Heart right ventricle (tissue), 16 donors: Measurements from ENCODE around the gene PXK. TPM values are rescaled to one million over a fixed set of nuclear protein-coding genes. Genes with fewer than 3 reads are reported as not detected.

ENCODE experiments used
- ATAC-seq, 8 donors: fragments of 200-7000 bp; cut with Tn5 transposase; one replicate each; pipeline ENCODE4 v1.9.1; 2020; ENCODE audit warnings: mild to moderate bottlenecking in 8 of 8, moderate library complexity in 8 of 8, moderate number of reproducible peaks in 1 of 8
- DNase-seq, 2 donors: peaks; one replicate each; pipeline ENCODE4 v3.0.0-alpha.2; 2020
- H3K27ac ChIP-seq, 10 donors: fragments of 200-600 bp; sonication (generic) in 2 of 10; one replicate each; pipeline versions ENCODE4 v1.5.0 to v1.8.0; 2020 to 2022; ENCODE audit warnings: mild to moderate bottlenecking in 3 of 10
- H3K27me3 ChIP-seq, 7 donors: fragments of 200-600 bp; one replicate each; pipeline ENCODE4 v1.8.0; 2021 to 2022; ENCODE audit warnings: mild to moderate bottlenecking in 2 of 7
- H3K36me3 ChIP-seq, 9 donors: fragments of 200-600 bp; sonication (generic) in 1 of 9; one replicate each; pipeline versions ENCODE4 v1.5.0 to v1.8.0; 2020 to 2022; ENCODE audit warnings: mild to moderate bottlenecking in 2 of 9
- H3K4me1 ChIP-seq, 9 donors: fragments of 200-600 bp; sonication (generic) in 1 of 9; one replicate each; pipeline versions ENCODE4 v1.5.0 to v1.8.0; 2020 to 2022; ENCODE audit warnings: mild to moderate bottlenecking in 4 of 9
- H3K4me3 ChIP-seq, 10 donors: fragments of 200-600 bp; sonication (generic) in 2 of 10; one replicate each; pipeline versions ENCODE4 v1.5.0 to v1.8.0; 2020 to 2022; ENCODE audit warnings: mild to moderate bottlenecking in 7 of 10, moderate library complexity in 2 of 10
- H3K9me3 ChIP-seq, 11 donors: fragments of 200-600 bp in 10 of 11; sonication (generic) in 2 of 11; one replicate each; pipeline versions ENCODE4 v1.5.0 to v1.8.0; 2013 to 2022; ENCODE audit warnings: mild to moderate bottlenecking in 2 of 11, control low read depth in 1 of 11, moderate library complexity in 1 of 11
- WGBS, 2 donors: extraction: QIAGEN DNeasy Blood & Tissue Kit; methylation state at CpG; one replicate each; pipeline ENCODE4 v1.1.7; 2013; ENCODE audit warnings: inconsistent platforms in 1 of 2; 5-methylcytosine and 5-hydroxymethylcytosine counted together
- intact Hi-C, 10 donors: fragments of 100-400 bp; cut with DNase I; formaldehyde crosslinking; loops; one replicate each; pipeline versions ENCODE4 v1.11.1 to v1.14.2; 2022
- polyA plus RNA-seq, 2 donors: library from polyadenylated mRNA; stranded (reverse); fragments of 200-250 nt; gene quantifications; one replicate each; pipeline ENCODE4 v1.2.3, GENCODE V29; 2013
- total RNA-seq, 10 donors: library from RNA; stranded (reverse); fragmentation: NEBNext Ultra II Directional in 3 of 10; extraction: Animal tissue kit (Norgen Biotek cat#: 25700) in 3 of 10; gene quantifications; one replicate each; pipeline versions ENCODE4 v1.2.1 to v1.2.4, GENCODE V29; 2021 to 2023
- TF ChIP-seq, protein P1 (sequence below), 9 donors: fragments of 200-600 bp; sonication (generic) in 2 of 9; IDR thresholded peaks; one replicate each; pipeline versions ENCODE4 v1.5.0 to v1.8.0; 2021 to 2022; ENCODE audit warnings: antibody characterized with exemption in 9 of 9, mild to moderate bottlenecking in 5 of 9, moderate library complexity in 1 of 9
- donor health status: Arrhythmogenic right ventricular cardiomyopathy.
- donor health status: ischemic (EF 13 %, LVEDD 7.1; RV severe dilation, severe dysfunction).
- donor health status: healthy with polysubstance abuse.
- donor health status: DM: no; HTN: yes; CAD: no.
- donor health status: DM: no; HTN: no; CAD: no.
- donor health status: ischemic (EF 25% LVEDD 6.9; RV normal size, moderate dysfunction).
- donor health status: ischemic (EF 25% LVEDD 5.7; RV mildly dilated, moderate dysfunction).
- donor health status: healthy.
- donor health status: DM: yes; HTN: yes; CAD: no.
- donor health status: Ischemic cardiomyopathy.
- donor health status: ischemic (EF 35%, LVEDD 5.7; RV mildly dilated, moderate dysfunction).
- donor health status: nonischemic (EF 11% LVEDD 7.7; RV severe dilation, severe dysfunction).
- donor health status: DM: yes; HTN: yes; CAD: no.
- donor health status: PGD.
- donor health status: ischemic (EF 29% LVEDD 5.4; RV normal size, mild dysfunction).
- donor health status: nonischemic (EF 23%, LVEDD 6.1; RV moderate dilation, normal function).

The PXK gene
- total and polyA plus RNA-seq, 12 donors, result 5.6 to 16.3 (median 10.8) TPM

DNA sequence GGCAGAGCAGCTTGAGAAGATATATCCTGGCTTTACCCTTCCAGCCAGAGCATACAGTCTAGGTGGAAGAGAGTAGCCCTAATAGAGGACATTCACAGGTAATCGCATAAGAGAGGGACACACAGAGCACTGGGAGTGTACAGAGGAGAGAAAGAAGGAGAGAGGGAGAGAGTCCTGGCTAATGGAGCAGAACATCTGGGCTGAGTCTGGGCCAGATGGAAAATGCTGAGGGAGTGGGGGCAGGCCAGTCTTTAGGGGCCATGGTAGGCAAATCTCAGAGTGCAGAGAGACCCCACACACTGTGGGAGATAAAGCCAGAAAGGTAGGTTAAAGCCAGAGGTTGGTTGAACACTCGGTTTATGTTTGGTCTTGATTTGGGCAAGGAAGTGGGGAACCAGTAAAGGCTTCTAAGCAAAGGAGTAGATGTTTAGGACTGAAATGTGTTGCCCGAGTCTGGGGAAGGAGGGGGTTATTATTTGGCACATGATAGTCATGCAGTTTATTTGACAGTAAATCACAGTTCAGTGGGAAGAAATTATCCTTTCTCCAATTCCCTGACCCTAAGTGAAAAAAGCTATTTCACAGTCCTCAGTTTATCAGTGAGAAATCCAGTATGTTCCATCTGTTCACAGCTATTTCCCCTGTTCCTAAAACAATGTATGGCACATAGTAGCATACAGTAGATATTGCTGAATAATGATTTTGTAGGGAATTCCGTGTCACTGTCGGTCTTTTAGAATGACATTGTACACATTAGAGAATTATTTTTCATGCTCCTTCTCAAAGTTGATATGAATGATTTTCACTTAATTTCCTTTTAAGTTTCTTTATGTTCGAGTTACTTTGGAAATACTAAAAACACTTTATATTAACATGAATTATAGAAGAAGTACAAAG is 55.2 kb downstream of the PXK start:
- Histone ChIP-seq H3K27me3 (no peaks in the 10 kb centered on the region), H3K4me1 (peaks cover 9 to 66% (median 31%) of the 10 kb centered on the region in 9 donors), H3K27ac (peak overlapping the region in 9 of 10 donors; percentile 2 to 77 (median 62)), H3K36me3 (peaks cover 0 to 47% (median 3%) of the 10 kb centered on the region in 9 donors), H3K9me3 (no peaks in the 10 kb centered on the region), H3K4me3 (no peak overlapping the region)
- TF ChIP-seq, protein P1, sequence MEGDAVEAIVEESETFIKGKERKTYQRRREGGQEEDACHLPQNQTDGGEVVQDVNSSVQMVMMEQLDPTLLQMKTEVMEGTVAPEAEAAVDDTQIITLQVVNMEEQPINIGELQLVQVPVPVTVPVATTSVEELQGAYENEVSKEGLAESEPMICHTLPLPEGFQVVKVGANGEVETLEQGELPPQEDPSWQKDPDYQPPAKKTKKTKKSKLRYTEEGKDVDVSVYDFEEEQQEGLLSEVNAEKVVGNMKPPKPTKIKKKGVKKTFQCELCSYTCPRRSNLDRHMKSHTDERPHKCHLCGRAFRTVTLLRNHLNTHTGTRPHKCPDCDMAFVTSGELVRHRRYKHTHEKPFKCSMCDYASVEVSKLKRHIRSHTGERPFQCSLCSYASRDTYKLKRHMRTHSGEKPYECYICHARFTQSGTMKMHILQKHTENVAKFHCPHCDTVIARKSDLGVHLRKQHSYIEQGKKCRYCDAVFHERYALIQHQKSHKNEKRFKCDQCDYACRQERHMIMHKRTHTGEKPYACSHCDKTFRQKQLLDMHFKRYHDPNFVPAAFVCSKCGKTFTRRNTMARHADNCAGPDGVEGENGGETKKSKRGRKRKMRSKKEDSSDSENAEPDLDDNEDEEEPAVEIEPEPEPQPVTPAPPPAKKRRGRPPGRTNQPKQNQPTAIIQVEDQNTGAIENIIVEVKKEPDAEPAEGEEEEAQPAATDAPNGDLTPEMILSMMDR (IDR thresholded peaks at IDR 0.05), result no peak
- DNase-seq (no peak), ATAC-seq (peak in 6 of 8 donors; percentile 18 to 47 (median 35))
- intact Hi-C loops, result loop anchor here in 3 of 10 donors (5.0 to 10.0 kb wide), 2 partner anchors 46 to 53 kb away; partner anchors contain the start of gene PXK (in 2 of the 3)
- WGBS, 2 donors, result 75 to 80% methylated on average over 6 of the region's 6 CpGs

DNA sequence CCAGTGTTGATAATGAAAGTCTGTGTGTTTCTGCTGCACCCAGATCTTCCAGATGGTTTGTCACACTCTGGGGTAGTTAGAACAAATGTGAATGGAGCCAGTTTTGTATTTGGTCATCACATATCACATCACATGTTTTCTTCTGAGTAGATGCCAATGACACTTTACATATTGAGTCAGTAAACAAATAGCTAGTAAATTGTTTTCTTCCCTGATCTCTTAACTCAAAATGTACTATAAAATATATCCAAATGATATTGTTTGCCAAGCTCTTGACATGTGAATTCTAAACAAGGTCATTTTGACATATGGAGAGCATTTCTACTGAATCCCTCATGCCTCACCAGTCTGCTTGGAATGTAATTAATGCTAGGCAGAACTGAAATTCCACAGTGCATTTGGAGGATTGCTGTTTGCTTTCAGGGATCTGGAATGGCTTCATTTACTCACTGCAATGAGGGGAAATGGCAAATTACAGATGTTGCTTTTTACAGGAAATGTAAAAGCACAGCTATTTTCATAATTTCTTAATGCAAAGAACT is 55.9 kb downstream of the PXK start:
- intact Hi-C loops, result loop anchor here in 3 of 10 donors (5.0 to 10.0 kb wide), 2 partner anchors 46 to 54 kb away; partner anchors contain the start of gene PXK (in 2 of the 3)

DNA sequence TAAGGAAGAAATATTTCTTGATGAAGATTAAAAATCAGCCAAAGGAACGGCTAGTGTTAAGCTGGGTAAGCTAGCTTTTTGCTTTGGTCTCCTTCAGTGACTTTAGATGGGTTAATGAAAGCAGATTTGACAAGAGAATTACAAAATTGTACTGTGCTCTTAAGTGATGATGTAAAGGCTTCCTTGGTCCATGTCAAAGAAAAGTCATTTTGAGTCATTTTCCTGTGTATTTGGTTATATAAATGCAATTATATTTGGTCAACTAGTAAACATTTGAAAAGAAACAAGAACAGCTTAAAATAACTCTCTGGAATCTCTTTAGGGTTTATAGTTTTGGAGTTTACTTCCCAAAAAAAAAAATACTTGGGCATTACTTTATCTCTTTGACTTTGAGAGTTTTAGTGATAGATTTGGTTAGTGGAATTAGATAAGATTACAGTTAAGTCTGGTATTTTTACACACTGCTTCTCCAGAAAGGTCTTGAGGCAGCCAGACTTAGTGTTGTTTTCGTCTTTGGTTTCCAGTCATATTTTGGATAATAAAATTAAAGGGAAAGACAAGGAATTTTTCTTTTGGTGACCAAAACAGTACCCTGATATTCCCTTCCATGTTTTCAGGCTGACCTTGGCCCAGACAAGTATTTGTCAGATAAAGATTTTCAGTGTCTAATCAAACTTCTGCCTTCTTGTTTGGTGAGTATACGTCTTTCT is 58.6 kb downstream of the PXK start:
- no peaks in the 10 kb centered on the region for H3K9me3 ChIP-seq
- peak overlapping the region in 4 of 10 donors; percentile 0 to 21 (median 12) for H3K4me3 ChIP-seq
- DNase-seq, result no peak
- peak in 2 of 8 donors; percentile 10 to 40 for ATAC-seq
- TF ChIP-seq, protein P1 (IDR thresholded peaks at IDR 0.05), result no peak
- H3K27ac ChIP-seq, result peak overlapping the region in 7 of 10 donors; percentile 3 to 60 (median 32)
- H3K4me1 ChIP-seq, result peaks cover 9 to 55% (median 30%) of the 10 kb centered on the region in 9 donors
- intact Hi-C loops, result no loop called here
- H3K36me3 ChIP-seq, result peaks cover 0 to 55% (median 15%) of the 10 kb centered on the region in 9 donors
- WGBS, 2 donors, result 49 to 53% methylated on average over 3 of the region's 3 CpGs
- no peaks in the 10 kb centered on the region for H3K27me3 ChIP-seq

More for the DNA sequence above, 55.9 kb downstream of the PXK start:
- no peaks in the 10 kb centered on the region for H3K27me3 ChIP-seq
- H3K4me1 ChIP-seq, result peaks cover 9 to 63% (median 31%) of the 10 kb centered on the region in 9 donors
- peak overlapping the region in 8 of 10 donors; percentile 4 to 77 (median 64) for H3K27ac ChIP-seq
- TF ChIP-seq, protein P1 (IDR thresholded peaks at IDR 0.05), result no peak
- peak in 5 of 8 donors; percentile 27 to 55 (median 29) for ATAC-seq
- no peak overlapping the region for H3K4me3 ChIP-seq
- DNase-seq, result no peak
- H3K36me3 ChIP-seq, result peaks cover 0 to 47% (median 0%) of the 10 kb centered on the region in 9 donors
- H3K9me3 ChIP-seq, result no peaks in the 10 kb centered on the region

DNA sequence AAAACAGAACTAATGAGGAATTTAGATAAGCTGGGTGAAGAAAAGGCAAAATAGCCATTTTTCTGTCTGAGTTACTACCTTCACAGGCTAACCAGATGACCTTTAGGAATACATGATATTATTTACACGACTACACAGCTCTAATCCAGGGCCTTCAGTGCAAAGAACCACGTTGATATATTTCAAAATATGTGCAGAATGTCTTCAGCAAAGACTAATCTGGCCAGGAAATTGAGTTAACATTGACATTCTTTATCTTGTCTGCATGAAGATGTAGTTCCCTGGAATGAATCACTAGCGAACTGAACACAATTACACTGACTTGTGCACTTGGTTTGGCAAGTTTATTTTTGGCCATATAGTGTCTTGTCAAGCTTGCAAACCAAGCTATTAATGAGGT is 59.5 kb downstream of the PXK start:
- H3K4me3 ChIP-seq, result peak overlapping the region in 4 of 10 donors; percentile 0 to 16 (median 4)
- no peaks in the 10 kb centered on the region for H3K9me3 ChIP-seq
- WGBS, 2 donors, result 20 to 43% methylated on average over 3 of the region's 3 CpGs
- intact Hi-C loops, result no loop called here
- peaks cover 3 to 46% (median 22%) of the 10 kb centered on the region in 9 donors for H3K4me1 ChIP-seq
- peak overlapping the region in 5 of 10 donors; percentile 1 to 60 (median 33) for H3K27ac ChIP-seq
- no peak for DNase-seq
- peaks cover 0 to 64% (median 22%) of the 10 kb centered on the region in 9 donors for H3K36me3 ChIP-seq
- no peaks in the 10 kb centered on the region for H3K27me3 ChIP-seq
- TF ChIP-seq, protein P1 (IDR thresholded peaks at IDR 0.05), result no peak
- no peak for ATAC-seq
